Loucy (cell line): ENCODE measurements around the gene FCHSD2.

ENCODE experiments used
- H2AFZ ChIP-seq: fragments of 200-600 bp; sonication (generic); 2 replicates; pipeline ENCODE4 v1.6.0; 2016; ENCODE audit warnings: antibody characterized with exemption, mild to moderate bottlenecking, low read length, moderate library complexity
- H3F3A ChIP-seq: fragments of 200-600 bp; 2 replicates; pipeline ENCODE4 v1.6.0; 2016; ENCODE audit warnings: antibody characterized with exemption, low read depth, mild to moderate bottlenecking
- H3K27me3 ChIP-seq: fragments of 200-600 bp; sonication (generic); 2 replicates; pipeline ENCODE4 v1.6.1; 2014; ENCODE audit warnings: low read length, mild to moderate bottlenecking; ENCODE audit not compliant: insufficient read depth, poor library complexity, severe bottlenecking
- H3K36me3 ChIP-seq: fragments of 200-600 bp; sonication (generic); 2 replicates; pipeline ENCODE4 v1.6.1; 2016; ENCODE audit warnings: low read length; ENCODE audit not compliant: insufficient read depth
- H3K4me1 ChIP-seq: fragments of 200-600 bp; sonication (generic); 2 replicates; pipeline ENCODE4 v1.5.1; 2014; ENCODE audit warnings: low read length, mild to moderate bottlenecking; ENCODE audit not compliant: insufficient read depth, poor library complexity, severe bottlenecking
- H3K4me2 ChIP-seq: fragments of 200-600 bp; sonication (generic); 2 replicates; pipeline ENCODE4 v1.6.0; 2014; ENCODE audit warnings: antibody characterized with exemption, low read length, low read depth, mild to moderate bottlenecking; ENCODE audit not compliant: poor library complexity, severe bottlenecking
- H3K4me3 ChIP-seq: fragments of 200-600 bp; sonication (generic); 2 replicates; pipeline ENCODE4 v1.5.1; 2014; ENCODE audit warnings: low read length, mild to moderate bottlenecking, mixed read lengths; ENCODE audit not compliant: poor library complexity, severe bottlenecking
- H3K79me2 ChIP-seq: fragments of 200-600 bp; sonication (generic); 2 replicates; pipeline ENCODE4 v1.6.1; 2014; ENCODE audit warnings: low read length; ENCODE audit not compliant: insufficient read depth
- H3K9ac ChIP-seq: fragments of 200-600 bp; sonication (generic); 2 replicates; pipeline ENCODE4 v1.6.0; 2014; ENCODE audit warnings: mild to moderate bottlenecking, low read depth, low read length, moderate library complexity; ENCODE audit not compliant: poor library complexity, severe bottlenecking
- H3K9me2 ChIP-seq: fragments of 200-600 bp; sonication (generic); replicated peaks from 2 replicates; pipeline ENCODE4 v1.6.1; 2016; ENCODE audit warnings: low read depth, low read length, mixed read lengths
- H3K9me3 ChIP-seq: fragments of 200-600 bp; sonication (generic); 2 replicates; pipeline ENCODE4 v1.6.1; 2014; ENCODE audit warnings: mild to moderate bottlenecking, antibody characterized with exemption, low read length, low read depth; ENCODE audit not compliant: insufficient read depth
- H4K20me1 ChIP-seq: fragments of 200-600 bp; sonication (generic); 2 replicates; pipeline ENCODE4 v1.6.0; 2014; ENCODE audit warnings: antibody characterized with exemption, low read length, mild to moderate bottlenecking; ENCODE audit not compliant: insufficient read depth, poor library complexity, severe bottlenecking
- EZH2phosphoT487 ChIP-seq: fragments of 200-600 bp; IDR thresholded peaks from 2 replicates; pipeline ENCODE4 v1.6.1; 2018; ENCODE audit warnings: antibody characterized with exemption, mild to moderate bottlenecking, moderate library complexity, borderline replicate concordance
- TF ChIP-seq, protein P1 (sequence below): fragments of 200-600 bp; sonication (generic); conservative IDR thresholded peaks from 2 replicates; pipeline ENCODE4 v1.5.1; 2014; ENCODE audit warnings: mild to moderate bottlenecking, antibody characterized with exemption, low read length

The FCHSD2 gene

DNA sequence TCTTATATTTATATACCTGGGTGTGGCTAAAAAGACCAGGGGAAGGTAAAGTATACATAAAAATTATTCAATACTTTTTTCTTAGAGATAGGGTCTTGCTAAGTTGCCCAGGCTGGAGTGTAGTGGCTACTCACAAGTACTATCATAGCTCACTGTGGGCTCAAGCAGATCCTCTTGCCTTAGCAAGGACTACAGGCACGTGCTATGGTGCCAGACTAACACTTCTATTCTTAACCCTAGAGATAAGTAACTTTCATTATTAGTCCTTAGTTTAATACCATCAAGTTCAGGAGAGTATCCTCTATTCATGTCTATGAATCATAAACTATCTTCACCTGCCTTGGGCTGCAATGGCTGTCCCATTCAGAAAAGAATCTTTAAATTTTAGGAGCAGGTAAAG, 11.9 kb downstream of the FCHSD2 start:
- H4K20me1 ChIP-seq = peaks cover 89% of the 10 kb centered on the region
- peaks cover 37% of the 10 kb centered on the region for H3K4me1 ChIP-seq
- H2AFZ ChIP-seq = no peak overlapping the region
- H3K9me2 ChIP-seq = no peaks in the 10 kb centered on the region
- no peaks in the 10 kb centered on the region for H3K27me3 ChIP-seq
- TF ChIP-seq EZH2phosphoT487 = no peak
- TF ChIP-seq, protein P1, sequence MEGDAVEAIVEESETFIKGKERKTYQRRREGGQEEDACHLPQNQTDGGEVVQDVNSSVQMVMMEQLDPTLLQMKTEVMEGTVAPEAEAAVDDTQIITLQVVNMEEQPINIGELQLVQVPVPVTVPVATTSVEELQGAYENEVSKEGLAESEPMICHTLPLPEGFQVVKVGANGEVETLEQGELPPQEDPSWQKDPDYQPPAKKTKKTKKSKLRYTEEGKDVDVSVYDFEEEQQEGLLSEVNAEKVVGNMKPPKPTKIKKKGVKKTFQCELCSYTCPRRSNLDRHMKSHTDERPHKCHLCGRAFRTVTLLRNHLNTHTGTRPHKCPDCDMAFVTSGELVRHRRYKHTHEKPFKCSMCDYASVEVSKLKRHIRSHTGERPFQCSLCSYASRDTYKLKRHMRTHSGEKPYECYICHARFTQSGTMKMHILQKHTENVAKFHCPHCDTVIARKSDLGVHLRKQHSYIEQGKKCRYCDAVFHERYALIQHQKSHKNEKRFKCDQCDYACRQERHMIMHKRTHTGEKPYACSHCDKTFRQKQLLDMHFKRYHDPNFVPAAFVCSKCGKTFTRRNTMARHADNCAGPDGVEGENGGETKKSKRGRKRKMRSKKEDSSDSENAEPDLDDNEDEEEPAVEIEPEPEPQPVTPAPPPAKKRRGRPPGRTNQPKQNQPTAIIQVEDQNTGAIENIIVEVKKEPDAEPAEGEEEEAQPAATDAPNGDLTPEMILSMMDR = no peak
- no peaks in the 10 kb centered on the region for H3F3A ChIP-seq
- no peaks in the 10 kb centered on the region for H3K9me3 ChIP-seq
- H3K36me3 ChIP-seq = peaks cover 76% of the 10 kb centered on the region
- H3K79me2 ChIP-seq = peaks cover 98% of the 10 kb centered on the region
- H3K9ac ChIP-seq = no peak overlapping the region
- H3K4me2 ChIP-seq = no peak overlapping the region
- no peak overlapping the region for H3K4me3 ChIP-seq

- Histone ChIP-seq H3F3A (no peaks in the 10 kb centered on the region), H3K9me2 (no peaks in the 10 kb centered on the region), H3K4me1 (peaks cover 31% of the 10 kb centered on the region), H3K36me3 (peaks cover 79% of the 10 kb centered on the region), H4K20me1 (peaks cover 83% of the 10 kb centered on the region), H3K4me3 (no peak overlapping the region), H3K4me2 (no peak overlapping the region), H3K9me3 (peaks cover 4% of the 10 kb centered on the region; the same call in 1 of the 2 replicates), H3K79me2 (peaks cover 98% of the 10 kb centered on the region), H3K27me3 (no peaks in the 10 kb centered on the region), H3K9ac (no peak overlapping the region), H2AFZ (no peak overlapping the region)
- TF ChIP-seq, protein P1 = no peak
- no peak for TF ChIP-seq EZH2phosphoT487
Measured at GRCh38 chr11:73129198-73129597, 12.9 kb downstream of the FCHSD2 start.

GRCh38 chr11:73126804-73127480, 15.2 kb downstream of the FCHSD2 start:
- Histone ChIP-seq H3K27me3 (no peaks in the 10 kb centered on the region), H4K20me1 (peaks cover 79% of the 10 kb centered on the region), H3K79me2 (peaks cover 97% of the 10 kb centered on the region), H3K4me2 (no peak overlapping the region), H3K36me3 (peaks cover 74% of the 10 kb centered on the region), H2AFZ (no peak overlapping the region), H3K9me2 (no peaks in the 10 kb centered on the region), H3K4me1 (peaks cover 13% of the 10 kb centered on the region), H3K4me3 (no peak overlapping the region), H3F3A (no peaks in the 10 kb centered on the region), H3K9me3 (peaks cover 4% of the 10 kb centered on the region; the same call in 1 of the 2 replicates), H3K9ac (no peak overlapping the region)
- no peak for TF ChIP-seq EZH2phosphoT487
- TF ChIP-seq, protein P1 = no peak
